ENCODE data around the gene NCMAP. TPM values are rescaled to one million over a fixed set of nuclear protein-coding genes. Genes with fewer than 3 reads are reported as not detected.

NCMAP gene
- polyA plus RNA-seq, 1 donor from 2014 or later = not detected

- Histone ChIP-seq H3K4me2 (ENCODE audit: low read length) (no peak overlapping the region), H4K20me1 (ENCODE audit: insufficient read depth) (no peaks in the 10 kb centered on the region), H3K27me3 (ENCODE audit: insufficient read depth, low read depth, low read length) (no peaks in the 10 kb centered on the region), H3K9me3 (ENCODE audit: low read length) (no peaks in the 10 kb centered on the region), H3K9me2 (ENCODE audit: insufficient read depth, low read length) (no peaks in the 10 kb centered on the region), H3F3A (ENCODE audit: insufficient read depth, low read length, poor library complexity, severe bottlenecking) (no peaks in the 10 kb centered on the region), H3K79me2 (replicated peaks; ENCODE audit: insufficient read depth, low read length) (no peaks in the 10 kb centered on the region), H3K4me3 (ENCODE audit: low read length) (no peak overlapping the region), H3K36me3 (ENCODE audit: insufficient read depth, low read length) (no peaks in the 10 kb centered on the region), H3K9ac (ENCODE audit: low read length) (no peak overlapping the region), H3K27ac (ENCODE audit: low read length) (no peak overlapping the region), H2AFZ (ENCODE audit: low read depth, low read length) (no peak overlapping the region)
- TF ChIP-seq REST (IDR thresholded peaks at IDR 0.05; ENCODE audit: borderline replicate concordance) (no peak), POLR2AphosphoS5 (IDR thresholded peaks at IDR 0.05) (no peak), CTCF (IDR thresholded peaks at IDR 0.05; ENCODE audit: poor library complexity, severe bottlenecking) (no peak), SMC3 (conservative IDR thresholded peaks at IDR 0.05; ENCODE audit: poor library complexity) (no peak), TAF1 (IDR thresholded peaks at IDR 0.05; ENCODE audit: low read depth) (no peak), MXI1 (conservative IDR thresholded peaks at IDR 0.05; ENCODE audit: poor library complexity, severe bottlenecking) (no peak), EZH2 (IDR thresholded peaks at IDR 0.05; ENCODE audit: borderline replicate concordance, insufficient read depth, low read length, poor library complexity, severe bottlenecking) (no peak), RAD21 (conservative IDR thresholded peaks at IDR 0.05) (no peak), EP300 (conservative IDR thresholded peaks at IDR 0.05; ENCODE audit: poor library complexity, severe bottlenecking) (no peak)
These were observed 66.3 kb downstream of the NCMAP start for GRCh38 chr1:24622218-24622617.

GRCh38 chr1:24632832-24633175 is 76.9 kb downstream of the NCMAP start:
- H3K4me3 ChIP-seq (ENCODE audit: low read length) = no peak overlapping the region

More at GRCh38 chr1:24632832-24633175, 76.9 kb downstream of the NCMAP start:
- H3K36me3 ChIP-seq (ENCODE audit: insufficient read depth, low read length) = no peaks in the 10 kb centered on the region
- H3K79me2 ChIP-seq (replicated peaks; ENCODE audit: insufficient read depth, low read length) = no peaks in the 10 kb centered on the region
- H3F3A ChIP-seq (ENCODE audit: insufficient read depth, low read length, poor library complexity, severe bottlenecking) = no peaks in the 10 kb centered on the region
- H4K20me1 ChIP-seq (ENCODE audit: insufficient read depth) = no peaks in the 10 kb centered on the region
- no peak overlapping the region for H3K9ac ChIP-seq (ENCODE audit: low read length)
- H2AFZ ChIP-seq (ENCODE audit: low read depth, low read length) = no peak overlapping the region
- H3K4me2 ChIP-seq (ENCODE audit: low read length) = no peak overlapping the region
- no peaks in the 10 kb centered on the region for H3K9me2 ChIP-seq (ENCODE audit: insufficient read depth, low read length)
- H3K9me3 ChIP-seq (ENCODE audit: low read length) = no peaks in the 10 kb centered on the region
- H3K27me3 ChIP-seq (ENCODE audit: insufficient read depth, low read depth, low read length) = no peaks in the 10 kb centered on the region
- H3K27ac ChIP-seq (ENCODE audit: low read length) = no peak overlapping the region
- TF ChIP-seq TAF1 (IDR thresholded peaks at IDR 0.05; ENCODE audit: low read depth) (no peak), REST (IDR thresholded peaks at IDR 0.05; ENCODE audit: borderline replicate concordance) (no peak), EP300 (conservative IDR thresholded peaks at IDR 0.05; ENCODE audit: poor library complexity, severe bottlenecking) (no peak), RAD21 (conservative IDR thresholded peaks at IDR 0.05) (no peak), SMC3 (conservative IDR thresholded peaks at IDR 0.05; ENCODE audit: poor library complexity) (no peak), MXI1 (conservative IDR thresholded peaks at IDR 0.05; ENCODE audit: poor library complexity, severe bottlenecking) (no peak), POLR2AphosphoS5 (IDR thresholded peaks at IDR 0.05) (no peak)
